ENCODE results near the gene PIK3CD. TPM values are rescaled to one million over a fixed set of nuclear protein-coding genes. Genes with fewer than 3 reads are reported as not detected.
"Not testable (repeated sequence)": the region's sequence is repeated elsewhere in the genome, so short reads cannot be mapped to it uniquely, and the experiment has no call there.

The PIK3CD gene
- total RNA-seq, 4 donors from 2014 or later: 4.2 to 5.4 (median 5.0) TPM

DNA sequence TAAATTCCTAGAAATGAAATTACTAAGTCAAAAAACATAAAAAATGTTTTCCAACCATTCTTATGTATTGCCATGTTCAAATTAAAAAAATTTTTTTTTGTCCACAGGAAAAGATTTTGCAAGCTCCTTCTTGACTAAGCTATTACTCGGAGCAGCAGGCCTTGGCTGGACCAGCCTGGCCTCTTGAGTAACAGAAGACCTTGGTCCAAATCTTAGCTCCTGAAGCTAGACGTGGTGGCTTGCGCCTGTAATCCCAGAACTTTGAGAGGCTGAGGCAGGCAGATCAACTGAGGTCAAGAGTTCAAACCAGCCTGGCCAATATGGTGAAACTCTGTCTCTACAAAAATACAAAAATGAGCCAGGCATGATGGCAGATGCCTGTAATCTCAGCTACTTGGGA lies 94.7 kb downstream of the PIK3CD start:
- WGBS, 2 donors: 67 to 88% methylated on average over 3 of the region's 3 CpGs
- no peak overlapping the region for H3K4me3 ChIP-seq (ENCODE audit: low read depth, poor library complexity, severe bottlenecking)
- intact Hi-C loops (cut with DNase I; ENCODE audit: low total_unique reads): no loop called here
- no peak for DNase-seq (ENCODE audit: low spot score in 2 of 2)
- TF ChIP-seq, protein P1, sequence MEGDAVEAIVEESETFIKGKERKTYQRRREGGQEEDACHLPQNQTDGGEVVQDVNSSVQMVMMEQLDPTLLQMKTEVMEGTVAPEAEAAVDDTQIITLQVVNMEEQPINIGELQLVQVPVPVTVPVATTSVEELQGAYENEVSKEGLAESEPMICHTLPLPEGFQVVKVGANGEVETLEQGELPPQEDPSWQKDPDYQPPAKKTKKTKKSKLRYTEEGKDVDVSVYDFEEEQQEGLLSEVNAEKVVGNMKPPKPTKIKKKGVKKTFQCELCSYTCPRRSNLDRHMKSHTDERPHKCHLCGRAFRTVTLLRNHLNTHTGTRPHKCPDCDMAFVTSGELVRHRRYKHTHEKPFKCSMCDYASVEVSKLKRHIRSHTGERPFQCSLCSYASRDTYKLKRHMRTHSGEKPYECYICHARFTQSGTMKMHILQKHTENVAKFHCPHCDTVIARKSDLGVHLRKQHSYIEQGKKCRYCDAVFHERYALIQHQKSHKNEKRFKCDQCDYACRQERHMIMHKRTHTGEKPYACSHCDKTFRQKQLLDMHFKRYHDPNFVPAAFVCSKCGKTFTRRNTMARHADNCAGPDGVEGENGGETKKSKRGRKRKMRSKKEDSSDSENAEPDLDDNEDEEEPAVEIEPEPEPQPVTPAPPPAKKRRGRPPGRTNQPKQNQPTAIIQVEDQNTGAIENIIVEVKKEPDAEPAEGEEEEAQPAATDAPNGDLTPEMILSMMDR (IDR thresholded peaks at IDR 0.05): no peak
- TF ChIP-seq POLR2A (IDR thresholded peaks at IDR 0.05): no peak

DNA sequence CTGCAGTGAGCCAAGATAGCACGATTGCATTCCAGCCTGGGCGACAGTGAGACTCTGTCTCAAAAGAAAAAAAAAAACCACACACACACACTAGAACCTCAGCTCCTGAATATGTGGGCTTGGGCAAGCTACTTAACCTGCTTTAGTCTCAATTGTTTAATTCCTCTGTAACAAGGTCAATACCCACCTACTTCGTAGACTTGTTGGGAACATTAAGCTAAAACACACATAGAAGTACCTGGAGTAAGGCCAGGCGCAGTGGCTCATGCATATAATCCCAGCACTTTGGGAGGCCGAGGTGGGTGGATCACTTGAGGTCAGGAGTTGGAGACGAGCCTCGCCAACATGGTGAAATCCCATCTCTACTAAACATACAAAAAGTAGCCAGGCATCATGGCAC lies 95.1 kb downstream of the PIK3CD start:
- intact Hi-C loops (cut with DNase I; ENCODE audit: low total_unique reads): no loop called here
- no peak for TF ChIP-seq POLR2A (IDR thresholded peaks at IDR 0.05)
- TF ChIP-seq, protein P1 (IDR thresholded peaks at IDR 0.05): no peak
- no peak overlapping the region for H3K4me3 ChIP-seq (ENCODE audit: low read depth, poor library complexity, severe bottlenecking)
- no peak for DNase-seq (ENCODE audit: low spot score in 2 of 2)
- WGBS, 2 donors: 79 to 87% methylated on average over 7 of the region's 7 CpGs

DNA sequence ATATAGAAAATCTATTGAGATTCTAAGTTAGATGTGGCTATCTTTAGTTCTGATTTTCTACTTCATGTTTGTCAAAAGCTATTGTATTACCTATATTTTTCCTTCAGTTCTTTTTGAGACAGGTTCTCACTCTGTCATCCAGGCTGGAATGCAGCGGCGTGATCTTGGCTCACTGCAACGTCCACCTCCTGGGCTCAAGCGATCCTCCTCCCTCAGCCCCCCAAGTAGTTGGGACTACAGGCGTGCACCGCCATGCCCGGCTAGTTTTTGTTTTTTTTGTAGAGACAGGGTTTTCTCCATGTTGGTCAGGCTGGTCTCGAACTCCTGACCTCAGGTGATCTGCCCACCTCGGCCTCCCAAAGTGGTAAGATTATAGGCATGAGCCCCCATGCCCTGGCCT lies 96.9 kb downstream of the PIK3CD start:
- H3K4me3 ChIP-seq (ENCODE audit: low read depth, poor library complexity, severe bottlenecking); DNase-seq (ENCODE audit: low spot score in 2 of 2); intact Hi-C loops (cut with DNase I; ENCODE audit: low total_unique reads): not testable (repeated sequence)
- 94 to 95% methylated on average over 9 of the region's 9 CpGs for WGBS, 2 donors

DNA sequence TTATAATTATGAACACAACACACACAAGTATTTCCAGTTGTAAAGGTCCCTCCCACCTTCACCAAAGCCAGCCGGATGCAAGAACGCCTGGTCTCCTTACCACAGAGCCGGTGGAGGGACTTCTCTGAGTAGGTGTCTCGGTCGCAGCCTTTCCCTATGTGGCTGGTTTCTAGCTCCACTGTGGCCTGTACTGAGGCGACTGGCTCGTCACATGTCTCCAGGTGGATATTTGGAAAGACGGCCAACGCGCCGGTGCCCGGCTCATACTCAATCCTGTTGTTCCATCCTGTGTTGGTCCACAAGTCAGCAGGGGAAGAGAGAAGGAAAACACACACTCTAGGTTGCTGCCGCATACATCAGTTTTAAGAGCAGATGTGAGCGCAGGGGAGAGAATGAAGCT lies 97.8 kb downstream of the PIK3CD start:
- WGBS, 2 donors: 96 to 97% methylated on average over 14 of the region's 14 CpGs
- intact Hi-C loops (cut with DNase I; ENCODE audit: low total_unique reads): no loop called here
- TF ChIP-seq, protein P1 (IDR thresholded peaks at IDR 0.05): no peak
- TF ChIP-seq POLR2A (IDR thresholded peaks at IDR 0.05): no peak

DNA sequence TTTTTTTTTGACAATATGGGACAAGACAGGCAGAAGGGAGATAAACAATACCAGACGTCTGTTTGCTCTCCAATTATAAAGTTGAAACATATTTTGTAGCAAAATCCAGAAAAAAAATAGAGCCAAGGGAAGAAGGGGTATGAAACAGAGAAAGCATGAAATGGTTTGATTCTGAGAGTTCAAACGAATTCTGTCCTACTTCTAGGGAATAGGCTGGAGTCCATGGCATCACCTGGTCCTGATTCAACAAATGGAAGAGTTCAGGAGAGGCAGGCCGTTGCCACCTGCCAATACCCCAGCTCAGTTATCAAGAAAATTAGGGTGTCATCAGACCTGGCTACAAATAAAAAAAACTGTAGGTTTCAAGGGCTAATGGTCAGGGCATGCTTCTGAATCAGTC lies 100.4 kb downstream of the PIK3CD start:
- WGBS, 2 donors: 37 to 46% methylated on average over 3 of the region's 3 CpGs
- TF ChIP-seq, protein P1 (IDR thresholded peaks at IDR 0.05): no peak
- no peak for TF ChIP-seq POLR2A (IDR thresholded peaks at IDR 0.05)
- no peak overlapping the region for H3K4me3 ChIP-seq (ENCODE audit: low read depth, poor library complexity, severe bottlenecking)
- intact Hi-C loops (cut with DNase I; ENCODE audit: low total_unique reads): no loop called here
- no peak for DNase-seq (ENCODE audit: low spot score in 2 of 2)

More for the DNA sequence above, 97.8 kb downstream of the PIK3CD start:
- DNase-seq (ENCODE audit: low spot score in 2 of 2): no peak
- H3K4me3 ChIP-seq (ENCODE audit: low read depth, poor library complexity, severe bottlenecking): no peak overlapping the region

DNA sequence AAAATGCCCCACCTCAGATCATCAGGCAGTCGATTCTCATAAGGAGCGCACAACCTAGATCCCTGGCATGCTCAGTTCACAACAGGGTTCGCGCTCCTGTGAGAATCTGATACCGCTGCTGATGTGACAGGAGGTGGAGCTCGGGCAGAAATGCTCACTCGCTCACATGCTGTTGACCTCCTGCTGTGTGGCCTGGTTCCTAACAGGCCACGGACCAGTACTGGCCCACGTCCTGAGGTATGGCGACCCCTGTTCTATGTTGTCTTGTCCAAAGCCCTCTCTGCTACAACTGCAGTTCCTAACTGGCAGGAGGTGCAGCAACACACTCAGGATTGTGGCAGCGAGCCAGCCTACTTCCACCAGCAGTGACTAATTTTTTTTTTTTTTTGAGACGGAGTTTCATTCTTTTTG lies 101.6 kb downstream of the PIK3CD start:
- no peak for DNase-seq (ENCODE audit: low spot score in 2 of 2)
- no peak for TF ChIP-seq POLR2A (IDR thresholded peaks at IDR 0.05)
- TF ChIP-seq, protein P1 (IDR thresholded peaks at IDR 0.05): no peak
- 77 to 82% methylated on average over 12 of the region's 12 CpGs for WGBS, 2 donors
- H3K4me3 ChIP-seq (ENCODE audit: low read depth, poor library complexity, severe bottlenecking): no peak overlapping the region
- intact Hi-C loops (cut with DNase I; ENCODE audit: low total_unique reads): no loop called here
